ENCODE data around the gene AQP5. TPM values are rescaled to one million over a fixed set of nuclear protein-coding genes. Genes with fewer than 3 reads are reported as not detected.

The AQP5 gene
- total and polyA plus RNA-seq, 3 experiments from 2014 or later = not detected

DNA sequence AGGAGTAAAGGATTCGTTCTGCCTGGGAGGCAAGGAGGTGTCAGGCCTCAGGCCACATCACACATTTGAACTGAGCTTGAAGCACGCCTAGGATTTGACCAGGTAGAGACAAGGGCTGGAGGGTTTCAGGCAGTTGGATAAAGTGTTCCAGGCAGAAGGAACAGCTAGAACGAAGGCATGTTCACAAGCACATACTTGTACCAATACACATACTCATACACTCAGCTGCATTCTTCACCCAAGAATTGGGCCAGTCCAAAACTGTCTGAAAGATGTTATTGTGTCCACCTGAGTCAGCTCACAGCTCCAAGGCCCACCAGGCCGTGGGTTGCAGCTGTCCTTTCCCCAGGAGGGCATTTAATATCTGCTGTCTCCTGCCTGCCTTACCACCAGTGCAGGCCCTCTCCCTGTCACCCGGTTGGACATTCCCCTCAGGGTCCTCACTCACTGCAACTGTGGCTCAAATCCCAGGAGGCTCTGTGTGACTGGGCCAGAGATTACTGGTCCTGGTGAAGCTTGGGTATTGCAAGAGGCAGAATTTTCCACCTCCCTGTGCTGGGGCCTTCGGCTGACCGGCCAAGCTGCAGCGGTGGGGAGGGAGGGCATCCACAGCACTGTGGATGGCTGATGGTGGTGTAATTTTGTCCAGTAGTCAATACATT lies 23.9 kb upstream of the AQP5 start:
- H3K9me3 Mint-ChIP-seq = no peaks in the 10 kb centered on the region
- ChIA-PET CTCF (interaction anchor here (1.3 to 2.1 kb wide), 2 partner anchors 8 to 30 kb away, joined by 5 to 8 read pairs; no protein-coding TSS in a partner anchor), POLR2A (no interaction called here)
- no peaks in the 10 kb centered on the region for H3K4me1 ChIP-seq (ENCODE audit: insufficient read depth, low read length)
- H3K4me3 Mint-ChIP-seq = no peak overlapping the region
- H3K36me3 ChIP-seq (ENCODE audit: insufficient read depth, low read length) = no peaks in the 10 kb centered on the region
- H3K9me3 ChIP-seq (ENCODE audit: low read length) = no peaks in the 10 kb centered on the region
- H3K27me3 Mint-ChIP-seq = peaks cover 0 to 15% of the 10 kb centered on the region in 2 donors
- H3K36me3 Mint-ChIP-seq = no peaks in the 10 kb centered on the region
- DNase-seq = no peak
- H3K27ac ChIP-seq (ENCODE audit: low read depth, low read length) = no peak overlapping the region
- no peak overlapping the region for H3K27ac Mint-ChIP-seq
- H3K4me1 Mint-ChIP-seq = peaks cover 2 to 4% (median 2%) of the 10 kb centered on the region in 3 donors
- H3K4me3 ChIP-seq (ENCODE audit: low read length) = no peak overlapping the region
- no peaks in the 10 kb centered on the region for H3K27me3 ChIP-seq (ENCODE audit: insufficient read depth, low read length, poor library complexity, severe bottlenecking)

DNA sequence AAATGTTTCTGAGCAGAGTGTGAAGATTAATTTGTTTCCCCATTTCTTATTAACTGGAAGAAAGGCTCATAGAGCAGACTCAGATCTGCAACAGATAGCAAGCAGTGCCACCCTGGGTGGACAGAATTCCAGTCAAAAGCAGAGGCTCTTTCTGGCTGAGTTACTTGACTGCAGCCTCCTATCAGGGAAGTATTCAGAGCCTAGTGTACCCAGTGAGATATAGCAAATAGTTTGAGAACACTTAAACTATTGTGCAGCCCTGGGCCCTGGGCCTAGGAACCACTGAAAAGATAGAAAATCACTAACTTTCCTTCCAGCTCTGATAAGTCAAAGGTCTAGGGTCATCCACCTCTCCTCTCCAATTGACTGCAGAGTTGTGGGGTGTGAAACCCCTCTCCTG lies 22.4 kb upstream of the AQP5 start:
- H3K36me3 Mint-ChIP-seq = no peaks in the 10 kb centered on the region
- H3K9me3 ChIP-seq (ENCODE audit: low read length) = no peaks in the 10 kb centered on the region
- H3K4me1 ChIP-seq (ENCODE audit: insufficient read depth, low read length) = no peaks in the 10 kb centered on the region
- H3K9me3 Mint-ChIP-seq = no peaks in the 10 kb centered on the region
- H3K36me3 ChIP-seq (ENCODE audit: insufficient read depth, low read length) = no peaks in the 10 kb centered on the region
- H3K27ac ChIP-seq (ENCODE audit: low read depth, low read length) = no peak overlapping the region
- no peak overlapping the region for H3K4me3 Mint-ChIP-seq
- no peak overlapping the region for H3K4me3 ChIP-seq (ENCODE audit: low read length)
- ChIA-PET CTCF (no interaction called here), POLR2A (interaction anchor here (0.7 kb wide), 1 partner anchor 422 kb away, joined by 7 read pairs; no protein-coding TSS in a partner anchor)
- H3K27ac Mint-ChIP-seq = no peak overlapping the region
- H3K27me3 ChIP-seq (ENCODE audit: insufficient read depth, low read length, poor library complexity, severe bottlenecking) = no peaks in the 10 kb centered on the region
- peaks cover 2 to 15% of the 10 kb centered on the region in 2 donors for H3K27me3 Mint-ChIP-seq
- DNase-seq = no peak
- H3K4me1 Mint-ChIP-seq = peaks cover 5 to 7% (median 6%) of the 10 kb centered on the region in 3 donors

GRCh38 chr12:49939707-49940106 lies 22.0 kb upstream of the AQP5 start:
- no peaks in the 10 kb centered on the region for H3K9me3 Mint-ChIP-seq

GRCh38 chr12:49941556-49942511 lies 19.8 kb upstream of the AQP5 start:
- peaks cover 9% of the 10 kb centered on the region for H3K4me1 ChIP-seq (ENCODE audit: insufficient read depth, low read length)
- Mint-ChIP-seq H3K27ac (peak overlapping the region in 1 of 8 donors; percentile 66), H3K9me3 (no peaks in the 10 kb centered on the region), H3K36me3 (no peaks in the 10 kb centered on the region), H3K4me3 (no peak overlapping the region), H3K27me3 (peaks cover 0 to 2% of the 10 kb centered on the region in 2 donors), H3K4me1 (peaks cover 11 to 21% (median 16%) of the 10 kb centered on the region in 3 donors)
- DNase-seq = no peak
- H3K36me3 ChIP-seq (ENCODE audit: insufficient read depth, low read length) = no peaks in the 10 kb centered on the region
- ChIA-PET CTCF (interaction anchor here (2.8 kb wide), 1 partner anchor 26 kb away, joined by 13 read pairs; no protein-coding TSS in a partner anchor), POLR2A (no interaction called here)
- no peaks in the 10 kb centered on the region for H3K27me3 ChIP-seq (ENCODE audit: insufficient read depth, low read length, poor library complexity, severe bottlenecking)
- H3K9me3 ChIP-seq (ENCODE audit: low read length) = no peaks in the 10 kb centered on the region
- no peak overlapping the region for H3K4me3 ChIP-seq (ENCODE audit: low read length)
- no peak overlapping the region for H3K27ac ChIP-seq (ENCODE audit: low read depth, low read length)

More at GRCh38 chr12:49939707-49940106, 22.0 kb upstream of the AQP5 start:
- no peaks in the 10 kb centered on the region for H3K4me1 ChIP-seq (ENCODE audit: insufficient read depth, low read length)
- no peaks in the 10 kb centered on the region for H3K27me3 ChIP-seq (ENCODE audit: insufficient read depth, low read length, poor library complexity, severe bottlenecking)
- no peak overlapping the region for H3K27ac ChIP-seq (ENCODE audit: low read depth, low read length)
- ChIA-PET POLR2A (no interaction called here), CTCF (no interaction called here)
- no peaks in the 10 kb centered on the region for H3K36me3 ChIP-seq (ENCODE audit: insufficient read depth, low read length)
- Mint-ChIP-seq H3K27me3 (peaks cover 2 to 11% of the 10 kb centered on the region in 2 donors), H3K36me3 (no peaks in the 10 kb centered on the region), H3K4me1 (peaks cover 5 to 7% (median 6%) of the 10 kb centered on the region in 3 donors), H3K4me3 (no peak overlapping the region), H3K27ac (no peak overlapping the region)
- DNase-seq = no peak
- H3K4me3 ChIP-seq (ENCODE audit: low read length) = no peak overlapping the region
- no peaks in the 10 kb centered on the region for H3K9me3 ChIP-seq (ENCODE audit: low read length)

DNA sequence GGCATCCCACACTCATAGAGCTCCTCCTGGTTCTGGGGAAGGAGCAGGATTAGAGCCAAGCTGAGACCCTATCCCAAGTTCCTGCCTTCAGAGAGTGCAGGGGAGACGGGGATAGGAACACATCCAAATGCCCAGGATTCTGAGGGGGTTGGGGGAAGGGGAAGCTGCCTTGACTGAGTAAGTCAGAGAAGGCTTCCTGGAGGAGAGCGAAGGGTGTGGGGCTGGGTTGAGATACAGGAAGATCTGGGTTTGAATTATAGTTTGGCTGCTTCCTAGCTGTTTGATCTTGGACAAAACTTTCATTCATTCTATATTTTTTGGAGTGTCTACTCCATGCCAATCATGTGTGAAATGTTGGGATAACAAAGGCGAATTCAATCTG lies 19.2 kb upstream of the AQP5 start:
- Mint-ChIP-seq H3K36me3 (no peaks in the 10 kb centered on the region), H3K4me3 (no peak overlapping the region), H3K9me3 (no peaks in the 10 kb centered on the region), H3K27me3 (peaks cover 0 to 2% of the 10 kb centered on the region in 2 donors), H3K27ac (peak overlapping the region in 1 of 8 donors; percentile 56), H3K4me1 (peaks cover 11 to 21% (median 16%) of the 10 kb centered on the region in 3 donors)
- H3K36me3 ChIP-seq (ENCODE audit: insufficient read depth, low read length) = no peaks in the 10 kb centered on the region
- H3K4me1 ChIP-seq (ENCODE audit: insufficient read depth, low read length) = peaks cover 9% of the 10 kb centered on the region
- no peak overlapping the region for H3K27ac ChIP-seq (ENCODE audit: low read depth, low read length)
- no peak overlapping the region for H3K4me3 ChIP-seq (ENCODE audit: low read length)
- CTCF ChIA-PET = interaction anchor here (2.8 kb wide), 1 partner anchor 25 kb away, joined by 13 read pairs; no protein-coding TSS in a partner anchor
- no peaks in the 10 kb centered on the region for H3K9me3 ChIP-seq (ENCODE audit: low read length)
- no peak for DNase-seq
- no peaks in the 10 kb centered on the region for H3K27me3 ChIP-seq (ENCODE audit: insufficient read depth, low read length, poor library complexity, severe bottlenecking)
- POLR2A ChIA-PET = no interaction called here

DNA sequence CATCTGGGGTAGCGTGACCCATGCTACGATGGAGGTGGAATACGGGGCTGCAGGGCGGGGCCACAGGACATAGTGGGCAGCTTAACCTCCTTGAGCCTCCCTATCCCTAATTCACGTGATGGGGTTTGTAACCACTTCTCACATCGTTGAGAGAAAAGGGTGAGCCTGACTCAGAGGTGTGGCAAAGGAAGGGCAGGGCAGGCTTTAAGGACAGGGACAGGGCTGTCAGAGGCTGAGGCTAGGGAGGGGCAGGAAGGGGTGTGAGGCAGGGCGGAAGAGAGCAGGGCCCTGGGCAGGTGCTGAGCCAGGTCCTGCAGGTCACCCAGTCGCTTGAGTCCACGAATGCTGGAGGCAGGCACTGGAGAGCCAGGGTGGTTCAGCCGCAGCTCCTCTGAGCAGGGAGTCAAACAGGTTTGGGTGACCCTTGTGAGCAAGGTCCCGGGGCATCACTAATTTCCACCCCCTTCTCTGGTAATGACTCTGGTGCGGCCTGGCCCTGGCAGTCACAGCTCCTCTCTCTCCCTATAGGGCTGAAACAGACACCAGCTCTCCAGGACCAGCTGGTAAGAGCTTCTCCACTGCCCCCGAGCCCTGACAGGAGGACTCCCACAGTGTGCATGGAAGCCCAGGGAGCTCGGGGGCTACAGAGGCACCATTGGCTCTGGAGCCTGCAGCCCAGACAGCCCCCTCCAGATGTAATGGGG lies 18.6 kb upstream of the AQP5 start:
- Mint-ChIP-seq H3K36me3 (no peaks in the 10 kb centered on the region), H3K4me3 (peak overlapping the region in 1 of 7 donors; percentile 35), H3K4me1 (peaks cover 11 to 21% (median 16%) of the 10 kb centered on the region in 3 donors), H3K9me3 (no peaks in the 10 kb centered on the region), H3K27ac (no peak overlapping the region), H3K27me3 (peaks cover 2 to 4% of the 10 kb centered on the region in 2 donors)
- Histone ChIP-seq H3K27me3 (ENCODE audit: insufficient read depth, low read length, poor library complexity, severe bottlenecking) (no peaks in the 10 kb centered on the region), H3K4me1 (ENCODE audit: insufficient read depth, low read length) (peaks cover 9% of the 10 kb centered on the region), H3K36me3 (ENCODE audit: insufficient read depth, low read length) (no peaks in the 10 kb centered on the region), H3K4me3 (ENCODE audit: low read length) (no peak overlapping the region), H3K27ac (ENCODE audit: low read depth, low read length) (no peak overlapping the region), H3K9me3 (ENCODE audit: low read length) (no peaks in the 10 kb centered on the region)
- ChIA-PET POLR2A (no interaction called here), CTCF (interaction anchor here (2.8 kb wide), 1 partner anchor 24 kb away, joined by 13 read pairs; no protein-coding TSS in a partner anchor)
- no peak for DNase-seq

DNA sequence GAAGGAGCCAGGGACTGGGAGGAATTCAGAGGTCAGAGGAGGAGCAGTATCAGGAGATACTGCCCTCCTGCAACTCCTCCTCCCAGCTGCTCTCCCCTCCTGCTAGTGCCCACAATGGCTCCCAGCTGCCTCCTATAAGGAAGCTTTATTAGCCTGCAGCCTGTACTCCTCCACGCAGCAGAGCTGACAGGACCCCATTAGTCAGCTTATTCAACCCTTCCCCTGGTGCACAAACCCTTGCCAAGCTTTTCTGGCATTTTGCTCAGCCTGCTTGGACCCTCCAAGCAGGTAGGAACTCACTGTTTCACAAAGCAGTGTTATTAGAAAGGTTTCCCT lies 18.1 kb upstream of the AQP5 start:
- POLR2A ChIA-PET = no interaction called here

More for the DNA sequence above, 18.1 kb upstream of the AQP5 start:
- no peak for DNase-seq
- Mint-ChIP-seq H3K27me3 (peaks cover 2 to 6% of the 10 kb centered on the region in 2 donors), H3K4me3 (no peak overlapping the region), H3K9me3 (no peaks in the 10 kb centered on the region), H3K27ac (peak overlapping the region in 1 of 8 donors; percentile 64), H3K4me1 (peaks cover 11 to 21% (median 16%) of the 10 kb centered on the region in 3 donors), H3K36me3 (no peaks in the 10 kb centered on the region)
- no peaks in the 10 kb centered on the region for H3K36me3 ChIP-seq (ENCODE audit: insufficient read depth, low read length)
- no peak overlapping the region for H3K4me3 ChIP-seq (ENCODE audit: low read length)
- CTCF ChIA-PET = interaction anchor here (2.8 kb wide), 1 partner anchor 24 kb away, joined by 13 read pairs; no protein-coding TSS in a partner anchor
- no peaks in the 10 kb centered on the region for H3K27me3 ChIP-seq (ENCODE audit: insufficient read depth, low read length, poor library complexity, severe bottlenecking)
- H3K4me1 ChIP-seq (ENCODE audit: insufficient read depth, low read length) = peaks cover 9% of the 10 kb centered on the region
- no peak overlapping the region for H3K27ac ChIP-seq (ENCODE audit: low read depth, low read length)
- H3K9me3 ChIP-seq (ENCODE audit: low read length) = no peaks in the 10 kb centered on the region
